ENCODE measurements around the gene TBK1. TPM values are rescaled to one million over a fixed set of nuclear protein-coding genes. Genes with fewer than 3 reads are reported as not detected.

The TBK1 gene
- total RNA-seq, 4 donors from 2014 or later = 15.3 to 27.5 (median 19.9) TPM

- H3K4me1 ChIP-seq = no peaks in the 10 kb centered on the region
- 96% methylated on average over 2 of the region's 2 CpGs for WGBS
- peaks cover 42% of the 10 kb centered on the region for H3K36me3 ChIP-seq
- no peaks in the 10 kb centered on the region for H3K9me3 ChIP-seq
- no peaks in the 10 kb centered on the region for H3K27me3 ChIP-seq
- H3K4me3 ChIP-seq = no peak overlapping the region
- no peak overlapping the region for H3K27ac ChIP-seq
- TF ChIP-seq, protein P1, sequence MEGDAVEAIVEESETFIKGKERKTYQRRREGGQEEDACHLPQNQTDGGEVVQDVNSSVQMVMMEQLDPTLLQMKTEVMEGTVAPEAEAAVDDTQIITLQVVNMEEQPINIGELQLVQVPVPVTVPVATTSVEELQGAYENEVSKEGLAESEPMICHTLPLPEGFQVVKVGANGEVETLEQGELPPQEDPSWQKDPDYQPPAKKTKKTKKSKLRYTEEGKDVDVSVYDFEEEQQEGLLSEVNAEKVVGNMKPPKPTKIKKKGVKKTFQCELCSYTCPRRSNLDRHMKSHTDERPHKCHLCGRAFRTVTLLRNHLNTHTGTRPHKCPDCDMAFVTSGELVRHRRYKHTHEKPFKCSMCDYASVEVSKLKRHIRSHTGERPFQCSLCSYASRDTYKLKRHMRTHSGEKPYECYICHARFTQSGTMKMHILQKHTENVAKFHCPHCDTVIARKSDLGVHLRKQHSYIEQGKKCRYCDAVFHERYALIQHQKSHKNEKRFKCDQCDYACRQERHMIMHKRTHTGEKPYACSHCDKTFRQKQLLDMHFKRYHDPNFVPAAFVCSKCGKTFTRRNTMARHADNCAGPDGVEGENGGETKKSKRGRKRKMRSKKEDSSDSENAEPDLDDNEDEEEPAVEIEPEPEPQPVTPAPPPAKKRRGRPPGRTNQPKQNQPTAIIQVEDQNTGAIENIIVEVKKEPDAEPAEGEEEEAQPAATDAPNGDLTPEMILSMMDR (IDR thresholded peaks at IDR 0.05) = no peak
- TF ChIP-seq POLR2A (IDR thresholded peaks at IDR 0.05) = no peak
- TF ChIP-seq EP300 (IDR thresholded peaks at IDR 0.05) = no peak
- TF ChIP-seq POLR2AphosphoS5 (IDR thresholded peaks at IDR 0.05) = no peak
- DNase-seq (ENCODE audit: low spot score in 2 of 2) = no peak
Measured at GRCh38 chr12:64476844-64477243, 24.9 kb downstream of the TBK1 start.

- H3K4me3 ChIP-seq = no peak overlapping the region
- H3K27ac ChIP-seq = no peak overlapping the region
- no peak for DNase-seq (ENCODE audit: low spot score in 2 of 2)
- peaks cover 50% of the 10 kb centered on the region for H3K36me3 ChIP-seq
- no peak for TF ChIP-seq EP300 (IDR thresholded peaks at IDR 0.05)
- no peak for TF ChIP-seq POLR2AphosphoS5 (IDR thresholded peaks at IDR 0.05)
- TF ChIP-seq, protein P1 (IDR thresholded peaks at IDR 0.05) = no peak
- TF ChIP-seq POLR2A (IDR thresholded peaks at IDR 0.05) = no peak
- no peaks in the 10 kb centered on the region for H3K4me1 ChIP-seq
- H3K9me3 ChIP-seq = no peaks in the 10 kb centered on the region
- no peaks in the 10 kb centered on the region for H3K27me3 ChIP-seq
Measured at GRCh38 chr12:64478661-64479060, 26.7 kb downstream of the TBK1 start.

DNA sequence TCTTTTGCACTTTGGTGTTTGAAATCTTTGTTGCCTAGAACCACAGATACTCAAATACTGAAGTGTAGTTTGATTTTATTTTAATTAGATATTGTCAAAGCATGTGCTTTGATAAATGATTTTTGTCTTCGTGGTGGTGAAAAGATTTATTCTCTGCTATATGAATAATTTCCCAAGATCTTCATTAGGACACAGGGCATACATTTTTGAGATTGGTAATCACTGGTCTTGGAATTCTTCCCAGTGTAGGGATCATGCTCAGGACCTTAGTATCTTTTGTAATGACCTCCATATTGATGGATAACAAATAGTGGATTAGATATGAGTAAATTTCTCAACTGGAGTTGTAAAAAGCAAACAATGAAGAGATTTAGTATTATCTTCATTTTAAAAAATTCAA, 28.2 kb downstream of the TBK1 start:
- WGBS = 84% methylated on average over 1 of the region's 1 CpG
- DNase-seq (ENCODE audit: low spot score in 2 of 2) = no peak
- Histone ChIP-seq H3K4me3 (no peak overlapping the region), H3K9me3 (no peaks in the 10 kb centered on the region), H3K4me1 (no peaks in the 10 kb centered on the region), H3K27ac (no peak overlapping the region), H3K27me3 (no peaks in the 10 kb centered on the region), H3K36me3 (peaks cover 48% of the 10 kb centered on the region)
- TF ChIP-seq, protein P1 (IDR thresholded peaks at IDR 0.05) = no peak
- no peak for TF ChIP-seq POLR2A (IDR thresholded peaks at IDR 0.05)
- TF ChIP-seq EP300 (IDR thresholded peaks at IDR 0.05) = no peak
- TF ChIP-seq POLR2AphosphoS5 (IDR thresholded peaks at IDR 0.05) = no peak

GRCh38 chr12:64486657-64487056, 34.7 kb downstream of the TBK1 start:
- peaks cover 91% of the 10 kb centered on the region for H3K36me3 ChIP-seq
- no peaks in the 10 kb centered on the region for H3K27me3 ChIP-seq
- TF ChIP-seq EP300 (IDR thresholded peaks at IDR 0.05) (no peak), POLR2A (IDR thresholded peaks at IDR 0.05) (no peak), POLR2AphosphoS5 (IDR thresholded peaks at IDR 0.05) (no peak)
- TF ChIP-seq, protein P1 (IDR thresholded peaks at IDR 0.05) = no peak
- no peak overlapping the region for H3K4me3 ChIP-seq
- no peaks in the 10 kb centered on the region for H3K4me1 ChIP-seq
- H3K27ac ChIP-seq = no peak overlapping the region
- H3K9me3 ChIP-seq = no peaks in the 10 kb centered on the region
- 94% methylated on average over 3 of the region's 3 CpGs for WGBS
- DNase-seq (ENCODE audit: low spot score in 2 of 2) = no peak

DNA sequence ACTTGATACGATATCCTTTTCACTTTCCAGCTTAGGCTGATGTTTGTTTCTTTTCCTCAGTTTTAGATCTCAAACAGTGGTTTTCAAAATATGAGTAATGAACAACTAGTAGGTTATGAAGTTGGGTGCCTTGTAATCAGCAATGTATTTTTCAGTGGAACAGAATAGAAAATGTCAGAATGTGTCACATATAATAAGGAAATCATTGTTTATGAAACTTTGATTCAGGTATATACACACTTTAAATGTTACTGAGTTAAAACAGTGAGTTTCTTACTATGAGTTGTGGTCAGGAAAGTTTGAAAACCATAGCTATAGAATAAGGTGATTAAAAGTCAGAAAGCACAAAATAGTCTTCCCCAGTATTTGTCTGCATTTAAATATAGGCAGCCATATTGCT, 39.8 kb downstream of the TBK1 start:
- no peak for TF ChIP-seq POLR2AphosphoS5 (IDR thresholded peaks at IDR 0.05)
- no peak for TF ChIP-seq EP300 (IDR thresholded peaks at IDR 0.05)
- no peak for TF ChIP-seq POLR2A (IDR thresholded peaks at IDR 0.05)
- TF ChIP-seq, protein P1 (IDR thresholded peaks at IDR 0.05) = no peak
- WGBS = 93% methylated on average over 1 of the region's 1 CpG
- H3K4me1 ChIP-seq = no peaks in the 10 kb centered on the region
- H3K4me3 ChIP-seq = no peak overlapping the region
- H3K27me3 ChIP-seq = no peaks in the 10 kb centered on the region
- no peaks in the 10 kb centered on the region for H3K9me3 ChIP-seq
- no peak overlapping the region for H3K27ac ChIP-seq
- DNase-seq (ENCODE audit: low spot score in 2 of 2) = no peak
- H3K36me3 ChIP-seq = peaks cover 89% of the 10 kb centered on the region
